Transverse colon (tissue), 4 donors: ENCODE results near the gene SAPCD1.

ENCODE experiments used
- CTCF ChIP-seq, 5 experiments: fragments of 200-600 bp in 3 of 5; fragments of 450-650 bp in 2 of 5; sonication (generic) in 3 of 5; IDR thresholded peaks; 1 replicate in 2 of 5; 2 replicates in 3 of 5; pipeline ENCODE4 v1.5.1; 2016 to 2017; ENCODE audit warnings: antibody characterized with exemption in 5 of 5, inconsistent platforms in 3 of 5, mild to moderate bottlenecking in 2 of 5, moderate library complexity in 1 of 5
- POLR2AphosphoS5 ChIP-seq, 3 donors: sonication (generic); formaldehyde crosslinking; IDR thresholded peaks; one replicate each; pipeline ENCODE4 v1.6.1; 2016; ENCODE audit warnings: antibody characterized with exemption in 3 of 3

- TF ChIP-seq POLR2AphosphoS5 (IDR thresholded peaks at IDR 0.05) (no peak), CTCF (IDR thresholded peaks at IDR 0.05) (no peak)
Measured at GRCh38 chr6:31762878-31763618, 592 bp downstream of the SAPCD1 start.
